LNCaP clone FGC (cell line): ENCODE data around the gene SEMA6B.
A peak's percentile ranks its signal among the peaks of the same experiment; 100 is the strongest.
"Not testable (repeated sequence)": the region's sequence is repeated elsewhere in the genome, so short reads cannot be mapped to it uniquely, and the experiment has no call there.

ENCODE experiments used
- DNase-seq: peaks from one replicate; pipeline ENCODE4 v3.0.0-alpha.2; 2011; ENCODE audit warnings: low read depth
- H3K4me3 ChIP-seq: 2 replicates; pipeline ENCODE4 v1.5.1; 2011; ENCODE audit warnings: mild to moderate bottlenecking, low read depth, low read length, control low read depth
- CTCF ChIP-seq: IDR thresholded peaks from 2 replicates; pipeline ENCODE4 v1.5.1; 2012; ENCODE audit warnings: mild to moderate bottlenecking; ENCODE audit not compliant: control insufficient read depth, insufficient read depth; ENCODE audit errors: extremely low read depth

The SEMA6B gene

GRCh38 chr19:4550479-4551050 is 8.9 kb downstream of the SEMA6B start:
- DNase-seq, result no peak
- H3K4me3 ChIP-seq, result no peak overlapping the region
- TF ChIP-seq CTCF, result no peak

- DNase-seq, result no peak
- TF ChIP-seq CTCF, result no peak
- no peak overlapping the region for H3K4me3 ChIP-seq
These were observed 9.5 kb downstream of the SEMA6B start for GRCh38 chr19:4550018-4550417.

- no peak for TF ChIP-seq CTCF
- no peak for DNase-seq
These were observed 11.3 kb downstream of the SEMA6B start for GRCh38 chr19:4548238-4548584.

GRCh38 chr19:4547303-4548237 is 11.9 kb downstream of the SEMA6B start:
- peak; percentile 25 for DNase-seq
- TF ChIP-seq CTCF, result peak; percentile 49

More at GRCh38 chr19:4548238-4548584, 11.3 kb downstream of the SEMA6B start:
- H3K4me3 ChIP-seq, result no peak overlapping the region

GRCh38 chr19:4543842-4544647 is 15.4 kb downstream of the SEMA6B start:
- no peak overlapping the region for H3K4me3 ChIP-seq
- no peak for TF ChIP-seq CTCF
- no peak for DNase-seq

More at GRCh38 chr19:4547303-4548237, 11.9 kb downstream of the SEMA6B start:
- no peak overlapping the region for H3K4me3 ChIP-seq

- no peak for DNase-seq
- TF ChIP-seq CTCF, result no peak
- H3K4me3 ChIP-seq, result no peak overlapping the region
These were observed 16.3 kb downstream of the SEMA6B start for GRCh38 chr19:4542896-4543841.

GRCh38 chr19:4541806-4542145 is 17.7 kb downstream of the SEMA6B start:
- not testable (repeated sequence) for DNase-seq, H3K4me3 ChIP-seq
